ENCODE results near the gene C5orf63. TPM values are rescaled to one million over a fixed set of nuclear protein-coding genes. Genes with fewer than 3 reads are reported as not detected.

The C5orf63 gene
- total and polyA plus RNA-seq, 10 of the 15 experiments (the other 5 are each of a cell fraction or from before 2014, with no cell fraction given), result 8.7 to 54.3 (median 11.9) TPM

DNA sequence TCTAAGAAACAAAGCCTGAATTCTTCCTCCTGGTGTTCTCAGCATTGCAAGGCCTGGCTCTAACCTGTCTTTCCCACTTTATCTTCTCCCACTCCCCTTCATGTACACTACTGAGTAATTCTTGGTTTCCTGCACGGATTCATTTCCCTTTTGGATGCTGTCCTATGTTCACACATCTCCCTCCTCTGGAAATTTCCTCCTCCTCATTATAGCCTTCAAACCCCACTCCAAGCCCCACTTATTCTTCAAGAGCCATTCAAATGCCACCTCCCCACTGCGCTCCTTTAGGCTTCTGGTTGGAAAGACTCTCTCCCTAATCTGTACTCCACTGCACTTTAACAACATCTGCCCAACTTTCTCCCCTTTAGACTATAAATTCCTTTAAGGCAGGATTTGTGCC, 28.2 kb upstream of the C5orf63 start (continued):
- TF ChIP-seq, protein P1, sequence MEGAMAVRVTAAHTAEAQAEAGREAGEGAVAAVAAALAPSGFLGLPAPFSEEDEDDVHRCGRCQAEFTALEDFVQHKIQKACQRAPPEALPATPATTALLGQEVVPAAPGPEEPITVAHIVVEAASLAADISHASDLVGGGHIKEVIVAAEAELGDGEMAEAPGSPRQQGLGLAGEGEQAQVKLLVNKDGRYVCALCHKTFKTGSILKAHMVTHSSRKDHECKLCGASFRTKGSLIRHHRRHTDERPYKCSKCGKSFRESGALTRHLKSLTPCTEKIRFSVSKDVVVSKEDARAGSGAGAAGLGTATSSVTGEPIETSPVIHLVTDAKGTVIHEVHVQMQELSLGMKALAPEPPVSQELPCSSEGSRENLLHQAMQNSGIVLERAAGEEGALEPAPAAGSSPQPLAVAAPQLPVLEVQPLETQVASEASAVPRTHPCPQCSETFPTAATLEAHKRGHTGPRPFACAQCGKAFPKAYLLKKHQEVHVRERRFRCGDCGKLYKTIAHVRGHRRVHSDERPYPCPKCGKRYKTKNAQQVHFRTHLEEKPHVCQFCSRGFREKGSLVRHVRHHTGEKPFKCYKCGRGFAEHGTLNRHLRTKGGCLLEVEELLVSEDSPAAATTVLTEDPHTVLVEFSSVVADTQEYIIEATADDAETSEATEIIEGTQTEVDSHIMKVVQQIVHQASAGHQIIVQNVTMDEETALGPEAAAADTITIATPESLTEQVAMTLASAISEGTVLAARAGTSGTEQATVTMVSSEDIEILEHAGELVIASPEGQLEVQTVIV (IDR thresholded peaks at IDR 0.05; ENCODE audit: borderline replicate concordance, partially characterized antibody), result no peak
- TF ChIP-seq BHLHE40 (IDR thresholded peaks at IDR 0.05; ENCODE audit: borderline replicate concordance in 1 of 2, low read depth in 2 of 2, low read length in 1 of 2), result no peak
- TF ChIP-seq, protein P2, sequence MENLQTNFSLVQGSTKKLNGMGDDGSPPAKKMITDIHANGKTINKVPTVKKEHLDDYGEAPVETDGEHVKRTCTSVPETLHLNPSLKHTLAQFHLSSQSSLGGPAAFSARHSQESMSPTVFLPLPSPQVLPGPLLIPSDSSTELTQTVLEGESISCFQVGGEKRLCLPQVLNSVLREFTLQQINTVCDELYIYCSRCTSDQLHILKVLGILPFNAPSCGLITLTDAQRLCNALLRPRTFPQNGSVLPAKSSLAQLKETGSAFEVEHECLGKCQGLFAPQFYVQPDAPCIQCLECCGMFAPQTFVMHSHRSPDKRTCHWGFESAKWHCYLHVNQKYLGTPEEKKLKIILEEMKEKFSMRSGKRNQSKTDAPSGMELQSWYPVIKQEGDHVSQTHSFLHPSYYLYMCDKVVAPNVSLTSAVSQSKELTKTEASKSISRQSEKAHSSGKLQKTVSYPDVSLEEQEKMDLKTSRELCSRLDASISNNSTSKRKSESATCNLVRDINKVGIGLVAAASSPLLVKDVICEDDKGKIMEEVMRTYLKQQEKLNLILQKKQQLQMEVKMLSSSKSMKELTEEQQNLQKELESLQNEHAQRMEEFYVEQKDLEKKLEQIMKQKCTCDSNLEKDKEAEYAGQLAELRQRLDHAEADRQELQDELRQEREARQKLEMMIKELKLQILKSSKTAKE (IDR thresholded peaks at IDR 0.05; ENCODE audit: low read depth, poor library complexity, severe bottlenecking), result no peak
- TF ChIP-seq, protein P3, sequence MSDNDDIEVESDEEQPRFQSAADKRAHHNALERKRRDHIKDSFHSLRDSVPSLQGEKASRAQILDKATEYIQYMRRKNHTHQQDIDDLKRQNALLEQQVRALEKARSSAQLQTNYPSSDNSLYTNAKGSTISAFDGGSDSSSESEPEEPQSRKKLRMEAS (IDR thresholded peaks at IDR 0.05; ENCODE audit: low read depth, low read length), result no peak
- TF ChIP-seq MYB (IDR thresholded peaks at IDR 0.05; ENCODE audit: borderline replicate concordance, low read depth, low read length), result no peak
- no peak for TF ChIP-seq NFXL1 (IDR thresholded peaks at IDR 0.05; ENCODE audit: borderline replicate concordance)
- TF ChIP-seq, protein P4, sequence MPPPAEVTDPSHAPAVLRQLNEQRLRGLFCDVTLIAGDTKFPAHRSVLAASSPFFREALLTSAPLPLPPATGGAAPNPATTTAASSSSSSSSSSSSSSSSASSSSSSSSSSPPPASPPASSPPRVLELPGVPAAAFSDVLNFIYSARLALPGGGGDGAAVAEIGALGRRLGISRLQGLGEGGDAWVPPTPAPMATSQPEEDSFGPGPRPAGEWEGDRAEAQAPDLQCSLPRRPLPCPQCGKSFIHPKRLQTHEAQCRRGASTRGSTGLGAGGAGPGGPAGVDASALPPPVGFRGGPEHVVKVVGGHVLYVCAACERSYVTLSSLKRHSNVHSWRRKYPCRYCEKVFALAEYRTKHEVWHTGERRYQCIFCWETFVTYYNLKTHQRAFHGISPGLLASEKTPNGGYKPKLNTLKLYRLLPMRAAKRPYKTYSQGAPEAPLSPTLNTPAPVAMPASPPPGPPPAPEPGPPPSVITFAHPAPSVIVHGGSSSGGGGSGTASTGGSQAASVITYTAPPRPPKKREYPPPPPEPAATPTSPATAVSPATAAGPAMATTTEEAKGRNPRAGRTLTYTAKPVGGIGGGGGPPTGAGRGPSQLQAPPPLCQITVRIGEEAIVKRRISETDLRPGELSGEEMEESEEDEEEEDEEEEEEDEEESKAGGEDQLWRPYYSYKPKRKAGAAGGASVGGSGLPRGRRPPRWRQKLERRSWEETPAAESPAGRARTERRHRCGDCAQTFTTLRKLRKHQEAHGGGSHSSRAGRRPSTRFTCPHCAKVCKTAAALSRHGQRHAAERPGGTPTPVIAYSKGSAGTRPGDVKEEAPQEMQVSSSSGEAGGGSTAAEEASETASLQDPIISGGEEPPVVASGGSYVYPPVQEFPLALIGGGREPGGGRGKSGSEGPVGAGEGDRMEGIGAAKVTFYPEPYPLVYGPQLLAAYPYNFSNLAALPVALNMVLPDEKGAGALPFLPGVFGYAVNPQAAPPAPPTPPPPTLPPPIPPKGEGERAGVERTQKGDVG (CRISPR knock-in tag; IDR thresholded peaks at IDR 0.05), result no peak
- no peak for TF ChIP-seq KDM1A (IDR thresholded peaks at IDR 0.05; ENCODE audit: borderline replicate concordance)
- TF ChIP-seq BRCA1 (IDR thresholded peaks at IDR 0.05; ENCODE audit: low read depth, low read length), result no peak
- TF ChIP-seq SREBF1 (IDR thresholded peaks at IDR 0.05; ENCODE audit: low read length), result no peak

All from GM12878 (cell line).